DND-41 (cell line): ENCODE results near the gene CRACR2B.

Source experiments
- CTCF ChIP-seq: IDR thresholded peaks from 2 replicates; pipeline ENCODE4 v1.5.1; 2012; ENCODE audit warnings: borderline replicate concordance, low read length, moderate library complexity, mild to moderate bottlenecking; ENCODE audit not compliant: poor library complexity, severe bottlenecking; ENCODE audit errors: extremely low read depth
- EZH2 ChIP-seq: IDR thresholded peaks from 3 replicates; pipeline ENCODE4 v1.6.1; 2012; ENCODE audit warnings: borderline replicate concordance, low read depth, mild to moderate bottlenecking, moderate library complexity, low read length, inconsistent platforms; ENCODE audit not compliant: severe bottlenecking

- no peak for TF ChIP-seq CTCF
- no peak for TF ChIP-seq EZH2
These were observed 8.6 kb downstream of the CRACR2B start for GRCh38 chr11:836274-836673.
